GM18861 (cell line): Measurements from ENCODE around the gene ZNF469.

ENCODE experiments used
- ATAC-seq: cut with Tn5 transposase; IDR thresholded peaks from one replicate; pipeline ENCODE4 v1.9.1; 2021; ENCODE audit not compliant: unreplicated experiment

The ZNF469 gene

GRCh38 chr16:88347656-88348376 is 34.9 kb upstream of the ZNF469 start:
- ATAC-seq = no peak

DNA sequence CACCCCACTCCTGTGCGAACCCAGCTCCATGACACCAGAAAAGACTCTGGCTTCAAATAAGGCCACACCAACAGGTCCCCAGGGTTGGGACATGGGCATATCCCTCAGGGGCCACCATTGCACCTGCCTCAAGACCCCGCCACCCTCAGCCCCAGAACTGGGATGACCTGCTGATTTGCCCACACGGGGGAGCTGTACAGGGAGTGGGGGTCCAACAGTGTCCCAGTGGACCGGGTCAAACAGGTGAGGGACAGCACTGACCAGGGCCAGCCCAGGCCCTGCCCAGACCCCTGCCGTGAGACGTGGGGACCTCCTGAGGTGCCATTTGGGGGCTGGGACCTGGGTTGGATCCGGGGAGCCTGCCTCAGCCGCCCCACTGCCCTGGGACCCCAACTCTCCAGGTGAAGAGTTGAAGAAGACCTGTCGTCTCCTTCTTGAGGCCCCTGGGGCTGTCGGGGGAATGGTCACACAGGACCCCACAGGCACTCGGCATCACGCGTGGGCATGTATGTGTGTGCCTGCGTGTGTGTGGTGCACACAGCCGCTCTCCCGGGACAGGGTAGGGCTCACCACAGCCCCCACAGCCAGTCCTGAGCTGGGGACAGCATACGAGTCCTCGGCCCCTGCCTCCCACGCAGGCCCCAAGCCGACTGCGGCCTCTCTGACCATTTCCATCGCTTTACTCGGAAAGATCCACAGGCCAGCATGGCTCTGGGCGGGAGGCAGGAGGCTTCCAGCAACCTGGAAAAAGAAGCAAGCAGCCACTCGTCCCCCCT is 34.2 kb upstream of the ZNF469 start:
- no peak for ATAC-seq

DNA sequence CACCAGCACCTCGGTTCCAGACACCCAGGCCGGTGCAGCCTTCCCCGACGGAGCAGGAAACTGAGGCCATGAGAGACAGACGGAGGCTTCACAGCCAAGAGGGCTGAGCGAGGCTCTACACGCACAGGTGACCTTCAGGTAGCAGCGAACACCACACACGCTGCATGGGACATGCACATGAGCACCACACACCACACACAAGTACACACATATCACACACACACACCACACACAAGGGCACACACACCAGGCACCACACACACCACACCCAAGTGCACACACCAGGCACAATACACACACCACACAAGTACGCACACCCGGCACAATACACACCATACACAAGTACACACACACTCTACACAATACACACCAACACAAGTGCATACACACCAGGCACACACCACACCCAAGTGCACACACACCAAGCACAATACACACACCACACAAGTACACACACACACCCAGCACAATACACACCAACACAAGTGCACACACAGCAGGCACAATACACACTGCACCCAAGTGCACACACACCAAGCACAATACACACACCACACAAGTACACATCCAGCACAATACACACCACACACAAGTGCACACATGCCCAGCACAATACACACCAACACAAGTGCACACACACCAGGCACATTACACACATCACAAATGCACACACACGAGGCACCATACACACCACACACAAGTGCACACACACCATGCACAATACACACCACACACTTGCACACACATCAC is 33.4 kb upstream of the ZNF469 start:
- ATAC-seq = no peak

GRCh38 chr16:88349903-88350900 is 32.6 kb upstream of the ZNF469 start:
- no peak for ATAC-seq

GRCh38 chr16:88350922-88351321 is 31.8 kb upstream of the ZNF469 start:
- ATAC-seq = no peak

- ATAC-seq = no peak
Measured at GRCh38 chr16:88351491-88352101, 31.2 kb upstream of the ZNF469 start.

- ATAC-seq = no peak
Measured at GRCh38 chr16:88352261-88353200, 30.2 kb upstream of the ZNF469 start.

GRCh38 chr16:88353232-88353631 is 29.5 kb upstream of the ZNF469 start:
- no peak for ATAC-seq

GRCh38 chr16:88353691-88354090 is 29.1 kb upstream of the ZNF469 start:
- no peak for ATAC-seq

GRCh38 chr16:88354229-88355092 is 28.3 kb upstream of the ZNF469 start:
- no peak for ATAC-seq

DNA sequence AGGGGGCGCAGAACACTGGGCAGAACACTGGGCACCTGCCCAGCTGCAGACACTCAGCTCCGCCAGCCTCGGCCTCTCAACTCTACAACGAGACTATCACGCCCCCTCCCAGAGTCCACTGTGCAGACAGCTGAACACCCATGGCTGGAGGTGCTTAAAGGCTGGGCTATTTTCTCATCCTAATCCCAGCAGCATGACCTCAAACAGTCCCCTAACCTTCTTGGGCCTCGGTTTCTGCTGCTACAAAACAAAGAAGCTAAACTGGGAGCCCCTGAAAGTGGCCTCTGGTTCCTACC is 27.7 kb upstream of the ZNF469 start:
- ATAC-seq = no peak

- ATAC-seq = no peak
Measured at GRCh38 chr16:88355389-88356123, 27.2 kb upstream of the ZNF469 start.

DNA sequence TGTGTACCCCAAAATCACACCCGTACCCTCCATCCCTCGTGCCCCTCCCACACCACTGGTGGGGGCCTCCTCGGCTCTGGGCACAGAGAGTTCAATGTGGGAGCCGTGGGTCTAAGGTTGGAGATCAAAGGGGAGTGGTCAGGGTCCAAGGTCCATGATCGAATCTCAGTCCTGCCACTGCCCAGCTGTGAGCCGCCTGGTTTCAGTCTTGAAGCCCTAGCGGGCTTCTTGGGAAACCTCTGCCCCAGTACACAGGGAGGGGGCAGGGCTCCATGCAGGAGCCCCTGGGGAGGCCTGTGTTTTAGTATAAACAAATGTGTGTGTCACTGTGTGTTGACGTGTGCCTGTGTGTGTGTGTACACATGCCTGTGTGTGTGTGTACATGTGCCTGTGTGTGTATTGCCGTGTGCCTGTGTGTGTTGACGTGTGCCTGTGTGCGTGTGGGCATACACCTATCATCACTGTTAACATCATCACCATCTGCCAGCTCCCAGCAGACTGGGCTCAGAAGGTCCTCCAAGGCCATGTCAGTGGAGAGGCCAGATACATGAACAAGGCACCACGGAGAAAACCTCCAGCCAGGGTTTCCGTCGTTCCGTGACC is 26.5 kb upstream of the ZNF469 start:
- no peak for ATAC-seq

DNA sequence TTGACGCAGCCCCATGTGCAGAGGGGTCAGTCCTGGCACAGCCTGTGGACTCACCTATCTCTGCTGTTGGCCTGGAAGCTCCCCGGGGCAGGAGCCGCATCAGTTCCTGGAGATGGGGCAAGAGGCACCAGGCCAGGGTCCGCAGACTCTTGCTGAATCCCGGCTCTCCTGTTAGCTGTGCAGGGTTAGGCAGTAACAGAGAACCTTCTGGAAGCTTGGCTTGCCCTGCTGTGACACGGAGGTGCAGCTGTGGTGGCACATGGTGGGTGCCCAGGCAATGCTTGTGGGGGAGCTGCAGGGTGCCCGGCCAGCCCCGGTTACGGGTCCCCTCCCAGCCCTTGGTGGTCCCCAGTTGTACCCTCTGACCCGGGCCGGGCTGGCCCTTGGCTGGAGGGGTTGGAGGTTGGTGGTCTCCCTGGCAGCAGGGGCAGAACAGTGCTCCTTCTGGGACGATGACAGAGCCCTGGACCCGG is 26.0 kb upstream of the ZNF469 start:
- ATAC-seq = no peak

GRCh38 chr16:88357317-88358022 is 25.3 kb upstream of the ZNF469 start:
- no peak for ATAC-seq

GRCh38 chr16:88358023-88358420 is 24.7 kb upstream of the ZNF469 start:
- ATAC-seq = no peak
